IMR-90 (cell line): ENCODE data around the gene DNAH3. TPM values are rescaled to one million over a fixed set of nuclear protein-coding genes. Genes with fewer than 3 reads are reported as not detected.

ENCODE experiments used
- ATAC-seq: fragments of 200-7000 bp; cut with Tn5 transposase; 2 replicates; pipeline ENCODE4 v1.9.1; 2020; ENCODE audit warnings: low read depth, mild to moderate bottlenecking, moderate library complexity
- BruUV-seq: library from RNA; stranded (reverse); fragments of 400-500 nt; replicated peaks from 2 replicates; lab custom pipeline; 2021; lab: Mats Ljungman, UMichigan
- CTCF ChIA-PET: fragments of 300-600 bp; formaldehyde crosslinking; extraction: SDS; loops from one replicate; lab custom pipeline; 2021; ENCODE audit warnings: antibody characterized with exemption; lab: Yijun Ruan, JAX
- POLR2A ChIA-PET: fragments of 300-600 bp; sonication (Branson Sonifier 250); formaldehyde crosslinking; loops from one replicate; lab custom pipeline; 2022; ENCODE audit warnings: antibody characterized with exemption; ENCODE audit not compliant: unreplicated experiment; lab: Charles Lee
- DNase-seq: peaks from one replicate; pipeline ENCODE4 v3.0.0; 2013
- H2AFZ ChIP-seq: replicated peaks from 2 replicates; pipeline ENCODE3; 2013; ENCODE audit warnings: low read length, mild to moderate bottlenecking; ENCODE audit not compliant: poor library complexity
- H2AK5ac ChIP-seq: 2 replicates; pipeline ENCODE4 v1.6.1; 2013; ENCODE audit warnings: low read depth, low read length, inconsistent platforms
- H2AK9ac ChIP-seq: replicated peaks from 2 replicates; pipeline ENCODE3; 2013; ENCODE audit warnings: mild to moderate bottlenecking, low read depth, low read length, moderate library complexity; ENCODE audit not compliant: poor library complexity
- H2BK120ac ChIP-seq: 2 replicates; pipeline ENCODE4 v1.6.1; 2013; ENCODE audit warnings: low read depth, low read length, inconsistent platforms
- H2BK15ac ChIP-seq: 3 replicates; pipeline ENCODE4 v1.6.1; 2013; ENCODE audit warnings: low read depth, low read length, inconsistent platforms
- H2BK20ac ChIP-seq: 2 replicates; pipeline ENCODE4 v1.6.1; 2013; ENCODE audit warnings: low read depth, mild to moderate bottlenecking, inconsistent platforms, low read length, moderate library complexity
- H2BK5ac ChIP-seq: 2 replicates; pipeline ENCODE4 v1.6.1; 2013; ENCODE audit warnings: mild to moderate bottlenecking, low read depth, low read length, inconsistent platforms; ENCODE audit not compliant: poor library complexity, severe bottlenecking
- H3K14ac ChIP-seq: replicated peaks from 2 replicates; pipeline ENCODE4 v1.6.1; 2013; ENCODE audit warnings: low read depth, low read length, inconsistent platforms
- H3K18ac ChIP-seq: 2 replicates; pipeline ENCODE4 v1.6.1; 2013; ENCODE audit warnings: low read depth, low read length, control low read depth
- H3K23ac ChIP-seq: 2 replicates; pipeline ENCODE4 v1.6.1; 2013; ENCODE audit warnings: low read depth, low read length, inconsistent platforms
- H3K27ac ChIP-seq: 2 replicates; pipeline ENCODE4 v1.5.1; 2013; ENCODE audit warnings: mild to moderate bottlenecking, control low read depth, low read length; ENCODE audit not compliant: insufficient read depth
- H3K27me3 ChIP-seq: 2 replicates; pipeline ENCODE4 v1.6.1; 2013; ENCODE audit warnings: low read length; ENCODE audit not compliant: control insufficient read depth, insufficient read depth
- H3K36me3 ChIP-seq: 2 replicates; pipeline ENCODE4 v1.6.1; 2013; ENCODE audit warnings: low read length, mixed read lengths; ENCODE audit not compliant: control insufficient read depth, insufficient read depth
- H3K4ac ChIP-seq: 2 replicates; pipeline ENCODE4 v1.6.1; 2013; ENCODE audit warnings: low read depth, low read length, inconsistent platforms
- H3K4me1 ChIP-seq: 2 replicates; pipeline ENCODE4 v1.6.1; 2013; ENCODE audit warnings: low read length, mixed read lengths; ENCODE audit not compliant: control insufficient read depth, insufficient read depth
- H3K4me2 ChIP-seq: 2 replicates; pipeline ENCODE4 v1.6.1; 2013; ENCODE audit warnings: low read depth, mild to moderate bottlenecking, control low read depth, low read length, moderate library complexity
- H3K4me3 ChIP-seq: 2 replicates; pipeline ENCODE4 v1.5.1; 2013; ENCODE audit warnings: low read depth, mild to moderate bottlenecking, control low read depth, low read length, moderate library complexity; ENCODE audit not compliant: insufficient read depth
- H3K56ac ChIP-seq: 2 replicates; pipeline ENCODE4 v1.6.1; 2013; ENCODE audit warnings: low read length, inconsistent platforms; ENCODE audit not compliant: insufficient read depth; ENCODE audit errors: extremely low read depth
- H3K79me1 ChIP-seq, 2 experiments: 2 replicates each; pipeline ENCODE4 v1.6.1; 2013; ENCODE audit warnings: low read length in 2 of 2, inconsistent platforms in 1 of 2, low read depth in 1 of 2
- H3K9ac ChIP-seq: 2 replicates; pipeline ENCODE4 v1.6.1; 2013; ENCODE audit warnings: low read depth, low read length, control low read depth
- H3K9me1 ChIP-seq: 2 replicates; pipeline ENCODE4 v1.6.1; 2013; ENCODE audit warnings: low read length, inconsistent platforms; ENCODE audit not compliant: insufficient read depth
- H3K9me3 ChIP-seq: 2 replicates; pipeline ENCODE4 v1.6.1; 2013; ENCODE audit warnings: low read length; ENCODE audit not compliant: control insufficient read depth, insufficient read depth
- H4K20me1 ChIP-seq: 2 replicates; pipeline ENCODE4 v1.6.1; 2013; ENCODE audit warnings: low read length, inconsistent platforms; ENCODE audit not compliant: insufficient read depth
- H4K5ac ChIP-seq: 2 replicates; pipeline ENCODE4 v1.6.1; 2013; ENCODE audit warnings: mild to moderate bottlenecking, low read depth, low read length, control low read depth
- H4K8ac ChIP-seq, 2 experiments: 2 replicates each; pipeline ENCODE4 v1.6.1; 2013; ENCODE audit warnings: low read depth in 2 of 2, low read length in 2 of 2, control low read depth in 1 of 2, inconsistent platforms in 1 of 2
- H4K91ac ChIP-seq: 2 replicates; pipeline ENCODE4 v1.6.1; 2013; ENCODE audit warnings: low read depth, low read length, inconsistent platforms; ENCODE audit not compliant: insufficient read depth
- MAFK ChIP-seq: IDR thresholded peaks from 2 replicates; pipeline ENCODE4 v1.6.1; 2012; ENCODE audit warnings: low read depth, low read length, improper control_type of control experiment
- WGBS, 2 experiments: methylation state at CpG; one replicate each; pipeline versions ENCODE4 v1.1.5 to v1.1.7; 2013; ENCODE audit warnings: missing lambda C conversion rate in 2 of 2; ENCODE audit not compliant: insufficient read length in 1 of 2; ENCODE audit errors: extremely low coverage in 2 of 2; 5-methylcytosine and 5-hydroxymethylcytosine counted together
- dilution Hi-C: fragments of 300-500 bp; cut with HindIII; formaldehyde crosslinking; loops from one replicate; pipeline ENCODE4 v1.14.3; 2018; ENCODE audit warnings: low sequenced_read_pairs; ENCODE audit not compliant: unreplicated experiment
- in situ Hi-C: fragments of 300-500 bp; cut with MboI; formaldehyde crosslinking; loops from 3 replicates; pipeline ENCODE4 v1.14.3; 2019; ENCODE audit warnings: low sequenced_read_pairs, inconsistent platforms, mixed read lengths
- intact Hi-C: fragments of 100-400 bp; cut with micrococcal nuclease; formaldehyde crosslinking; loops from 2 replicates; pipeline ENCODE4 v1.10.0; 2022
- polyA plus RNA-seq, 3 experiments: library from polyadenylated mRNA; depleted of rRNA; stranded (reverse); fragments of >200 nt; gene quantifications; 2 replicates each; pipeline ENCODE4 v1.2.3, GENCODE V29; 2012; ENCODE audit warnings: low replicate concordance in 1 of 3
- total RNA-seq: library from RNA; depleted of rRNA; stranded (reverse); fragments of >200 nt; gene quantifications from 2 replicates; pipeline ENCODE4 v1.2.3, GENCODE V29; 2012

The DNAH3 gene
- total and polyA plus RNA-seq, 2 of the 4 experiments (the other 2 are of a cell fraction) = not detected

DNA sequence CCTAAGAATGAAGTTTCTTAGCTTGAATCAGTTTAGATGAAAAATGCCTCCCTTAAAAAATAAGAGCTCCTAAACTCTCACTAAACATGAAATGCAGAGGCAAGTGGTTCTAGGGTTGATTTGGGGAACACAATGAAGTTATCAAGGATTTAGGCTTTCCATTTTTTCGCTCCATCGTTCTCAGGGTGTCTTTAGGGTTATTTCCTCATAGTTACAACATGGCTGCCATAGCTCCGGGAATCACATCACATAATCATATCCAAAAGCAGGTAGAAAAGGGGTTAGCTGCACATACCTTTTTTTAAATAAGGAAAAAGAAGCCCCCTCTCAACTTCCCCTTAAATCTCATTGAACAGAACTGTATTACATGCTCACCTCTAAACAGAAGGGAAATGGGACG lies 39.4 kb upstream of the DNAH3 start:
- Histone ChIP-seq H2BK15ac (no peak overlapping the region), H3K9ac (no peak overlapping the region), H3K9me3 (0 out of 2 replicates have a peak, but pooled peaks cover 4% of the 10 kb centered on the region), H3K4me2 (no peak overlapping the region), H4K20me1 (no peaks in the 10 kb centered on the region), H3K79me1 (no peaks in the 10 kb centered on the region), H3K14ac (no peak overlapping the region), H2AFZ (no peak overlapping the region), H2AK9ac (no peak overlapping the region), H2AK5ac (no peak overlapping the region), H3K27ac (no peak overlapping the region), H4K8ac (no peak overlapping the region), H2BK5ac (no peak overlapping the region), H3K27me3 (peaks cover 4% of the 10 kb centered on the region; the same call in 1 of the 2 replicates), H3K4ac (no peak overlapping the region), H4K91ac (no peak overlapping the region), H3K23ac (no peak overlapping the region), H3K4me3 (no peak overlapping the region), H3K56ac (no peak overlapping the region), H4K5ac (no peak overlapping the region), H2BK120ac (no peak overlapping the region), H3K18ac (no peak overlapping the region), H2BK20ac (no peak overlapping the region), H3K4me1 (peaks cover 6% of the 10 kb centered on the region), H3K36me3 (no peaks in the 10 kb centered on the region), H3K9me1 (no peaks in the 10 kb centered on the region)
- BruUV-seq = no TSS peak
- intact Hi-C loops = no loop called here
- CTCF ChIA-PET = interaction anchor here (4.0 kb wide), 1 partner anchor 110 kb away, joined by 31 read pairs; no protein-coding TSS in a partner anchor
- POLR2A ChIA-PET = no interaction called here
- no peak for TF ChIP-seq MAFK
- WGBS, 2 experiments = no CpG with 5 or more reads among the region's 4 CpGs
- DNase-seq (no peak), ATAC-seq (no peak)
- dilution Hi-C loops = no loop called here
- in situ Hi-C loops = no loop called here
